ENCODE results near the gene LMNTD1. TPM values are rescaled to one million over a fixed set of nuclear protein-coding genes. Genes with fewer than 3 reads are reported as not detected.

The LMNTD1 gene
- total RNA-seq, 4 donors from 2014 or later = not detected

- in situ Hi-C loops (cut with MboI; ENCODE audit: low pct_ligation_motif_present in 1 of 4, low pct_unique_long_range_greater_than_20kb in 1 of 4, low sequenced_read_pairs in 3 of 4) = no loop called here
Measured at GRCh38 chr12:25496098-25496587, 56.9 kb downstream of the LMNTD1 start.

DNA sequence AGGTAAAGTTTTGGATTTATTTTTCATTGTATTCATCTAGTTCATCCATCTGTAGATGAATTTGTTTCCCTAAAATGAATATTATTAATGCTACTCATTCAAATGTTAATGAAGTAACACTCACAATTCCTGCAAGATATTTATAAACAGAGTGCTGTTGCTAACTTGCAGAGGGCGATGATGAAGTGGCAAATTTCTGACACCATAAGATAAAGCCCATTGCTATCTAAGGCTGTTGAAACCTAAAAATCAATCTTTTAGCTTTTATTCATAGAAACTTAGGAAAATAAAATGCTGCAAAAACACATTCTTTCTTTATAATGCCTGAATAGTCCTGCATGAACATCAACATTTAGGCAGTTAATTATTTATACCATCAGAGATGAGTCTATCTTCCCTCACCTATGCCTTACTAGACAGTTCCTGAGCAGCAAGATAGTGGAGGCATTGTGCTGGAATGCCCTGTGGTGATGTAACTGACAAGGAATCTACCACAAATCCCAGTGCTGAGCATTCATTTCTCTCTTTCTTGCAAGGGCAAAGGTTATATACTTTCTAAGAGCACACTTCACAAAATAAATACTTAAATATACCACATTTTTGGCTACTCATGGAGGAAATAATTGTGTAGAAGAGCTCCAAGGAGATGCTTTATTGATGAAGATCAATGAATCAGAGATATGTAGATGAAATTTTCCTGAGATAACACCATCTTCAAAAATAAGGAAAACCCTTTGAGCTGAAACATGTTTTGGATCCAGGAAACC lies 57.6 kb downstream of the LMNTD1 start:
- intact Hi-C loops (cut with DNase I; ENCODE audit: low total_unique reads) = no loop called here
- DNase-seq = no peak
- no peaks in the 10 kb centered on the region for H3K4me1 ChIP-seq
- H3K36me3 ChIP-seq = no peaks in the 10 kb centered on the region
- 76 to 83% methylated on average over 1 of the region's 1 CpG for WGBS, 2 donors (ENCODE audit: low coverage in 1 of 2)
- H3K27ac ChIP-seq = no peak overlapping the region
- no peaks in the 10 kb centered on the region for H3K9me3 ChIP-seq
- no peaks in the 10 kb centered on the region for H3K27me3 ChIP-seq
- in situ Hi-C loops (cut with MboI; ENCODE audit: low pct_ligation_motif_present in 1 of 4, low pct_unique_long_range_greater_than_20kb in 1 of 4, low sequenced_read_pairs in 3 of 4) = no loop called here
- no peak overlapping the region for H3K4me3 ChIP-seq
- TF ChIP-seq POLR2A (IDR thresholded peaks at IDR 0.05) (no peak), CTCF (IDR thresholded peaks at IDR 0.05) (no peak), EP300 (IDR thresholded peaks at IDR 0.05; ENCODE audit: low read depth) (no peak), POLR2AphosphoS5 (IDR thresholded peaks at IDR 0.05) (no peak)

More at GRCh38 chr12:25496098-25496587, 56.9 kb downstream of the LMNTD1 start:
- H3K27me3 ChIP-seq = no peaks in the 10 kb centered on the region
- no peaks in the 10 kb centered on the region for H3K9me3 ChIP-seq
- TF ChIP-seq POLR2AphosphoS5 (IDR thresholded peaks at IDR 0.05) (no peak), EP300 (IDR thresholded peaks at IDR 0.05; ENCODE audit: low read depth) (no peak), POLR2A (IDR thresholded peaks at IDR 0.05) (no peak), CTCF (IDR thresholded peaks at IDR 0.05) (no peak)
- H3K36me3 ChIP-seq = no peaks in the 10 kb centered on the region
- no peak for DNase-seq
- no peak overlapping the region for H3K27ac ChIP-seq
- no peaks in the 10 kb centered on the region for H3K4me1 ChIP-seq
- no peak overlapping the region for H3K4me3 ChIP-seq
- intact Hi-C loops (cut with DNase I; ENCODE audit: low total_unique reads) = no loop called here
- WGBS, 2 donors (ENCODE audit: low coverage in 1 of 2) = 34 to 35% methylated on average over 4 to 5 of the region's 5 CpGs

- no peak for TF ChIP-seq POLR2A (IDR thresholded peaks at IDR 0.05)
- Histone ChIP-seq H3K27ac (no peak overlapping the region), H3K9me3 (no peaks in the 10 kb centered on the region), H3K4me1 (no peaks in the 10 kb centered on the region), H3K27me3 (no peaks in the 10 kb centered on the region), H3K36me3 (no peaks in the 10 kb centered on the region), H3K4me3 (no peak overlapping the region)
- in situ Hi-C loops (cut with MboI; ENCODE audit: low pct_ligation_motif_present in 1 of 4, low pct_unique_long_range_greater_than_20kb in 1 of 4, low sequenced_read_pairs in 3 of 4) (no loop called here), intact Hi-C loops (cut with DNase I; ENCODE audit: low total_unique reads) (no loop called here)
- no peak for DNase-seq
- 40 to 56% methylated on average over 2 of the region's 2 CpGs for WGBS, 2 donors (ENCODE audit: low coverage in 1 of 2)
Measured at GRCh38 chr12:25494926-25495325, 58.2 kb downstream of the LMNTD1 start.

- TF ChIP-seq POLR2AphosphoS5 (IDR thresholded peaks at IDR 0.05) (no peak), POLR2A (IDR thresholded peaks at IDR 0.05) (no peak), CTCF (IDR thresholded peaks at IDR 0.05) (no peak), EP300 (IDR thresholded peaks at IDR 0.05; ENCODE audit: low read depth) (no peak)
Measured at GRCh38 chr12:25493682-25494081, 59.4 kb downstream of the LMNTD1 start.

More at GRCh38 chr12:25493682-25494081, 59.4 kb downstream of the LMNTD1 start:
- Histone ChIP-seq H3K4me1 (no peaks in the 10 kb centered on the region), H3K27ac (no peak overlapping the region), H3K4me3 (no peak overlapping the region), H3K36me3 (no peaks in the 10 kb centered on the region), H3K9me3 (no peaks in the 10 kb centered on the region), H3K27me3 (no peaks in the 10 kb centered on the region)
- in situ Hi-C loops (cut with MboI; ENCODE audit: low pct_ligation_motif_present in 1 of 4, low pct_unique_long_range_greater_than_20kb in 1 of 4, low sequenced_read_pairs in 3 of 4) (no loop called here), intact Hi-C loops (cut with DNase I; ENCODE audit: low total_unique reads) (no loop called here)
- DNase-seq = no peak
- WGBS, 2 donors (ENCODE audit: low coverage in 1 of 2) = 70% methylated on average over 3 of the region's 3 CpGs; no CpG with 5 or more reads in 1 of the 2 donors

All from transverse colon (tissue), 4 donors.